HFF-Myc (cell line): ENCODE results near the gene TMEM145.
A peak's percentile ranks its signal among the peaks of the same experiment; 100 is the strongest.
"Not testable (repeated sequence)": the region's sequence is repeated elsewhere in the genome, so short reads cannot be mapped to it uniquely, and the experiment has no call there.

Source experiments
- DNase-seq: peaks from one replicate; pipeline ENCODE4 v3.0.0-alpha.2; 2011; ENCODE audit warnings: low read depth; ENCODE audit errors: extremely low read depth
- H3K4me3 ChIP-seq: replicated peaks from 2 replicates; pipeline ENCODE4 v1.5.1; 2011; ENCODE audit warnings: low read depth, mild to moderate bottlenecking, control low read depth, low read length
- TF ChIP-seq, protein P1 (sequence below): IDR thresholded peaks from 2 replicates; pipeline ENCODE4 v1.5.1; 2012; ENCODE audit warnings: mild to moderate bottlenecking, low read depth, low read length, control low read depth; ENCODE audit errors: missing control alignments

The TMEM145 gene

GRCh38 chr19:42313096-42313839 lies at the start of gene TMEM145:
TMEM145 (plus strand) TSS chr19:42313309; CDS start chr19:42313377, 68 bp downstream.
- DNase-seq, result no peak
- peak within 1 kb of the TSS; percentile 43 for H3K4me3 ChIP-seq
- TF ChIP-seq, protein P1, sequence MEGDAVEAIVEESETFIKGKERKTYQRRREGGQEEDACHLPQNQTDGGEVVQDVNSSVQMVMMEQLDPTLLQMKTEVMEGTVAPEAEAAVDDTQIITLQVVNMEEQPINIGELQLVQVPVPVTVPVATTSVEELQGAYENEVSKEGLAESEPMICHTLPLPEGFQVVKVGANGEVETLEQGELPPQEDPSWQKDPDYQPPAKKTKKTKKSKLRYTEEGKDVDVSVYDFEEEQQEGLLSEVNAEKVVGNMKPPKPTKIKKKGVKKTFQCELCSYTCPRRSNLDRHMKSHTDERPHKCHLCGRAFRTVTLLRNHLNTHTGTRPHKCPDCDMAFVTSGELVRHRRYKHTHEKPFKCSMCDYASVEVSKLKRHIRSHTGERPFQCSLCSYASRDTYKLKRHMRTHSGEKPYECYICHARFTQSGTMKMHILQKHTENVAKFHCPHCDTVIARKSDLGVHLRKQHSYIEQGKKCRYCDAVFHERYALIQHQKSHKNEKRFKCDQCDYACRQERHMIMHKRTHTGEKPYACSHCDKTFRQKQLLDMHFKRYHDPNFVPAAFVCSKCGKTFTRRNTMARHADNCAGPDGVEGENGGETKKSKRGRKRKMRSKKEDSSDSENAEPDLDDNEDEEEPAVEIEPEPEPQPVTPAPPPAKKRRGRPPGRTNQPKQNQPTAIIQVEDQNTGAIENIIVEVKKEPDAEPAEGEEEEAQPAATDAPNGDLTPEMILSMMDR, result no peak

DNA sequence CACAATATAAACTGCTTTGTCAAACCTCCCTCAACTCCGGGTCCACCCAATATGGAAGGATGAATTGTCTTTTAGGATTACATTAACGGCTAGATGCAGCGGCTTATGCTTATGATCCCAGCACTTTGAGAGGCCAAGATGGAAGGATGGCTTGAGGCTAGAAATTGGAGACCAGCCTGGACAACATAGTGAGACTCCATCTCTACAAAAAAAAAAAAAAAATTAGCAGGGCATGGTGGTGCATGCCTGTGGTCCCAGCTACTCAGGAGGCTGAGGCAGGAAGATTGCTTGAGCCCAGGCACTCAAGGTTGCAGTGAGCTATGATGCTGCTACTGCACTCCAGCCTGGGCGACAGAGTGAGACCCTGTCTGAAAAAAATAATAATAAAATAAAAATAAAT lies 47.0 kb upstream of the TMEM145 start:
- not testable (repeated sequence) for H3K4me3 ChIP-seq, DNase-seq

DNA sequence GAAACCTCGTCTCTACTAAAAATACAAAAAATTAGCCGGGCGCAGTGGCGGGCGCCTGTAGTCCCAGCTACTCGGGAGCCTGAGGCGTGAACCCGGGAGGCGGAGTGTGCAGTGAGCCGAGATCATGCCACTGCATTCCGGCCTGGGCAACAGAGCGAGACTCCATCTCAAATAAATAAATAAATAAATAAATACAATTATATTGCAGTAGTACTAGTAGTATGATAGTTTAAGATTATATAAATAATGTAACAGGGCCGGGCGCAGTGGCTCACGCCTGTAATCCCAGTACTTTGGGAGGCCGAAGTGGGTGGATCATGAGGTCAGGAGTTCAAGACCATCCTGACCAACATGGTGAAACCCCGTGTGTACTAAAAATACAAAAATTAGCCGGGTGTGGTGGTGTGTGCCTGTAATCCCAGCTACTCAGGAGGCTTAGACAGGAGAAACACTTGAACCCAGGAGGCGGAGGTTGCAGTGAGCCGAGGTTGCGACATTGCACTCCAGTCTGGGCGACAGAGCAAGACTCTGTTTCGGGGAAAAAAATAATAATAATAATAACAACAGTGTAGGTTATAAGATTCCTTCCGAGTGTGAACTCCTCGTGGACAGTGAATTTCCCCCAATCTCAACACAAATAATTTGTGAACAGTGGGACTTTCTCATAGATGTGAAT lies 46.0 kb upstream of the TMEM145 start:
- not testable (repeated sequence) for DNase-seq, H3K4me3 ChIP-seq

- no peak for DNase-seq
- peak overlapping the region; percentile 69 for H3K4me3 ChIP-seq
Measured at GRCh38 chr19:42267644-42268141, 45.4 kb upstream of the TMEM145 start.

DNA sequence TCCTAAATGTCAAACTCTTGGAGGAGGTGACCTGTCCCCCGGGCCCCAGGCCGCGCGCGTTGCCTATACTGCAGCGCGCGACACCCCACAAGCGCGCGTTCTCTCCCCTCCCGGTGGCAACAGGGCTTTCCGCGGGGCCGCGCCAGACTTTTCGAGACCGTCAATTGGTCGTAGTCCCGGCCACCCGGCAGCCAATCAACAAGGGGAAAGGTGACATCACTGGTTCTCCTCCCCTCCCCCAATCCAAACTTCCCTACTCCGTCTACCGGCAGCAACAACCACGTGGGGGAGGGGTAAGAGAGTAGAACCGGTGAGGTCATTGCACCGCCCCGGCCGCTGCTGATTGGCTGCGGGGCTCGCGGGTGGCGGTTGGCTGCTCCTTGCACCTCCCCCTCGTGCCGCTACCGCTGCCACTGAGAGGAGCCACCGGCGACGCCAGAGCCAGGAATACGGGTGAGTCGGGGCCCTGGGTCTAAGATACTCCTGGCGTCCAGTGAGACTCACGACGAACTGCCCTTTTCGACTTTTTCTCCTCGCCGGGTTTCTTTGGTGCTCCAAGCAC lies 44.9 kb upstream of the TMEM145 start:
- TF ChIP-seq, protein P1, result no peak
- DNase-seq, result peak; percentile 99
- peak overlapping the region; percentile 69 for H3K4me3 ChIP-seq

More at GRCh38 chr19:42267644-42268141, 45.4 kb upstream of the TMEM145 start:
- TF ChIP-seq, protein P1, result no peak

GRCh38 chr19:42268704-42269477 lies 44.2 kb upstream of the TMEM145 start, which contains the start of gene CIC:
CIC (plus strand) TSS chr19:42269252; CDS start chr19:42271784, 2,532 bp downstream.
- TF ChIP-seq, protein P1, result no peak
- peak within 1 kb of the TSS; percentile 69 for H3K4me3 ChIP-seq
- peak; percentile 100 for DNase-seq

- no peak for DNase-seq
- TF ChIP-seq, protein P1, result no peak
- H3K4me3 ChIP-seq, result peak overlapping the region; percentile 69
Measured at GRCh38 chr19:42269478-42270345, 43.4 kb upstream of the TMEM145 start.
